Measurements from ENCODE around the gene PCDHA1.

The PCDHA1 gene

GRCh38 chr5:140996060-140996459, 210.1 kb downstream of the PCDHA1 start:
- H3K4me3 ChIP-seq (ENCODE audit: low read depth, low read length) = no peak overlapping the region
- no peak for DNase-seq (ENCODE audit: low read depth, low spot score)
- ChIA-PET POLR2A (no interaction called here), CTCF (no interaction called here)
- TF ChIP-seq, protein P1, sequence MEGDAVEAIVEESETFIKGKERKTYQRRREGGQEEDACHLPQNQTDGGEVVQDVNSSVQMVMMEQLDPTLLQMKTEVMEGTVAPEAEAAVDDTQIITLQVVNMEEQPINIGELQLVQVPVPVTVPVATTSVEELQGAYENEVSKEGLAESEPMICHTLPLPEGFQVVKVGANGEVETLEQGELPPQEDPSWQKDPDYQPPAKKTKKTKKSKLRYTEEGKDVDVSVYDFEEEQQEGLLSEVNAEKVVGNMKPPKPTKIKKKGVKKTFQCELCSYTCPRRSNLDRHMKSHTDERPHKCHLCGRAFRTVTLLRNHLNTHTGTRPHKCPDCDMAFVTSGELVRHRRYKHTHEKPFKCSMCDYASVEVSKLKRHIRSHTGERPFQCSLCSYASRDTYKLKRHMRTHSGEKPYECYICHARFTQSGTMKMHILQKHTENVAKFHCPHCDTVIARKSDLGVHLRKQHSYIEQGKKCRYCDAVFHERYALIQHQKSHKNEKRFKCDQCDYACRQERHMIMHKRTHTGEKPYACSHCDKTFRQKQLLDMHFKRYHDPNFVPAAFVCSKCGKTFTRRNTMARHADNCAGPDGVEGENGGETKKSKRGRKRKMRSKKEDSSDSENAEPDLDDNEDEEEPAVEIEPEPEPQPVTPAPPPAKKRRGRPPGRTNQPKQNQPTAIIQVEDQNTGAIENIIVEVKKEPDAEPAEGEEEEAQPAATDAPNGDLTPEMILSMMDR (IDR thresholded peaks at IDR 0.05; ENCODE audit: insufficient read depth, low read length, missing control alignments) = no peak

DNA sequence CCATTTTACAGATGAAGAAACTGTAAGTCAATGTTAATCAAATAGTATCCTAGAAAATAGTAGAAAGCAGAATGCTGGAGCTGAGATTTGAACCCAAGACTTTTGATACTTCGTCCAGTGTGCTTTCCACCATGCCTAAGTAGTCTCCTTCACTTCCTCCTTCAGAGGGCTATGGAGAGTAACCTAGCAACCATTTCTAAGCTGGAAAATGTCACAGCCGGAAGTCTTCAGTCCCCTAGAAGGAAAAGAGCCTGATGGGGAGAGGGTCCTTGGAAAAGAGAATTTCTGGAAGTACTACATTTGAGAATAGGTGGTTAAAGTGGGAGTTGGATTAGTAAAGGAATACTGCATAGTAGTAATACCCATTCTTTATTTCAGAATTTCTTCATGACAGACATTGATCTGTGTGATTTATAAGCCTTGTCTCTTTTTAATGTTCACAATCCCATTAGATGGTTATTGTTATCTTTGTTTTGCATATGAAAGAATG, 213.0 kb downstream of the PCDHA1 start:
- POLR2A ChIA-PET = no interaction called here
- no peak for DNase-seq (ENCODE audit: low read depth, low spot score)
- TF ChIP-seq, protein P1 (IDR thresholded peaks at IDR 0.05; ENCODE audit: insufficient read depth, low read length, missing control alignments) = no peak
- CTCF ChIA-PET = no interaction called here
- no peak overlapping the region for H3K4me3 ChIP-seq (ENCODE audit: low read depth, low read length)

GRCh38 chr5:141001446-141001843, 215.5 kb downstream of the PCDHA1 start:
- no peak for DNase-seq (ENCODE audit: low read depth, low spot score)
- TF ChIP-seq, protein P1 (IDR thresholded peaks at IDR 0.05; ENCODE audit: insufficient read depth, low read length, missing control alignments) = no peak
- H3K4me3 ChIP-seq (ENCODE audit: low read depth, low read length) = no peak overlapping the region
- ChIA-PET CTCF (no interaction called here), POLR2A (no interaction called here)

DNA sequence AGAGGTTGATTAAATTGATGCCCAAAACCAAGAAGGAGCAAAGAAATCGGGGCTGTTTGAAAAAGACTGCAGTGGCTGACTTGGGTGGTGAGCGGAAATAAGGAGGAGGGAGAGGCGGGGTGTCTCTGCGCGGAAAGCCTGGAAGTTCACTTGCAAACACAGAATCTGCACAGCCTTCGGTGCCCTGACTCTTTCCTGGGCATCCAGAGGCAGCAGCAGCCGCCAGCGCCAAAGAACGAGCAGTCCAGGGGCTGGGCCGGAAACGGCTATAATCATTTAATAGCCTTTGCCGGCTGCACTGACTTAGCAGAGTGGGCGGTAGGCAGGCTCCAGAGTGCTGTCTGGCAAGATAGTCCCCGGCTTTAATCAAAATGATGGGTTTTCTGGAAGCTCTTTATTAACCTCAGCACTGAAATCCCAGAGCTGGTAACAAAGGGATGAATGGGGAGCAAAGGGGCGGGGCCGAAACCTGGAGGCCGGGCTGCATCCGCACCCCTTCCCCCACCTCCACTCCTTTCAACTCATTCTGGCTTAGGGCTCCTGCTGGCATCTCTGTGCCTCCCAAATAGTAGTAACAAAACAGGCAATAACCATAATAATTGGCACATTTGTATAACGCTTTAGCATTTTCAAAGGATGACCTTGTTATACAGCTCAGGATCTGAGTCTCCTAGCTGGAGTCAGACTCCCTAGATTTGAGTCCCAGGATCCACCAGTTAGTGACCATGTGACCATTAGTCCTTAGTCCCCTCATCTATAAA, 216.1 kb downstream of the PCDHA1 start:
- TF ChIP-seq, protein P1 (IDR thresholded peaks at IDR 0.05; ENCODE audit: insufficient read depth, low read length, missing control alignments) = no peak
- POLR2A ChIA-PET = no interaction called here
- CTCF ChIA-PET = no interaction called here
- no peak overlapping the region for H3K4me3 ChIP-seq (ENCODE audit: low read depth, low read length)
- DNase-seq (ENCODE audit: low read depth, low spot score) = no peak

GRCh38 chr5:141002605-141002965, 216.6 kb downstream of the PCDHA1 start:
- H3K4me3 ChIP-seq (ENCODE audit: low read depth, low read length) = no peak overlapping the region
- POLR2A ChIA-PET = no interaction called here
- no peak for DNase-seq (ENCODE audit: low read depth, low spot score)
- CTCF ChIA-PET = no interaction called here
- TF ChIP-seq, protein P1 (IDR thresholded peaks at IDR 0.05; ENCODE audit: insufficient read depth, low read length, missing control alignments) = no peak

DNA sequence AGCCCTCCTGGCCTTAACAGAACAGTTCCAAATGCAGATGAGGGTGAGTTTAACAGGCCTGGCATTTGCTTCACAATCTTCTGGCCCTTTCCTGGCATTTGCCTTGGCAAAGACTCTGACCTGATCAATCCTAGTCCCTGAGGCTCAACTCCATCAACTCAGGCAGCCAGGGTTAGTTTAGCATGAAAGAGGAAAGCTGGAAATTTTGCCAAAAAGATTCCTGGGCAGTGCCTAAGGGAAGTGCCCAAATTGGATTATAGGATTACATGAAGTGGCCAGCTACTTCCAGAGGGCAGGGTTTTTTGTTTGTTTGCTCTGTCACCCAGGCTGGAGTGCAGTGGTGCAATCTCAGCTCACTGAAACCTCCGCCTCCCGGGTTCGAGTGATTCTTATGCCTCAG, 217.1 kb downstream of the PCDHA1 start:
- ChIA-PET CTCF (no interaction called here), POLR2A (no interaction called here)
- DNase-seq (ENCODE audit: low read depth, low spot score) = no peak

More for the DNA sequence above, 217.1 kb downstream of the PCDHA1 start:
- TF ChIP-seq, protein P1 (IDR thresholded peaks at IDR 0.05; ENCODE audit: insufficient read depth, low read length, missing control alignments) = no peak
- H3K4me3 ChIP-seq (ENCODE audit: low read depth, low read length) = no peak overlapping the region
